GM12872 (cell line): ENCODE results near the gene INSIG1.

Source experiments
- CTCF ChIP-seq: IDR thresholded peaks from 3 replicates; pipeline ENCODE4 v1.5.1; 2011; ENCODE audit warnings: low read depth, mild to moderate bottlenecking, low read length, moderate library complexity; ENCODE audit not compliant: insufficient read depth

Gene INSIG1

GRCh38 chr7:155315977-155316376 is 18.3 kb downstream of the INSIG1 start:
- no peak for TF ChIP-seq CTCF

GRCh38 chr7:155316427-155317113 is 18.9 kb downstream of the INSIG1 start:
- no peak for TF ChIP-seq CTCF

GRCh38 chr7:155317114-155317434 is 19.4 kb downstream of the INSIG1 start:
- TF ChIP-seq CTCF, result no peak

- TF ChIP-seq CTCF, result no peak
These were observed 20.6 kb downstream of the INSIG1 start for GRCh38 chr7:155318245-155318644.

GRCh38 chr7:155322530-155322929 is 24.9 kb downstream of the INSIG1 start:
- TF ChIP-seq CTCF, result no peak

GRCh38 chr7:155323001-155323638 is 25.4 kb downstream of the INSIG1 start:
- no peak for TF ChIP-seq CTCF

- no peak for TF ChIP-seq CTCF
These were observed 26.6 kb downstream of the INSIG1 start for GRCh38 chr7:155324012-155324917.
